ENCODE results near the gene TMEM178B. TPM values are rescaled to one million over a fixed set of nuclear protein-coding genes. Genes with fewer than 3 reads are reported as not detected.

TMEM178B gene
- total and polyA plus RNA-seq, 2 of the 4 experiments (the other 2 are of a cell fraction), result under 0.01 to 0.05 TPM

DNA sequence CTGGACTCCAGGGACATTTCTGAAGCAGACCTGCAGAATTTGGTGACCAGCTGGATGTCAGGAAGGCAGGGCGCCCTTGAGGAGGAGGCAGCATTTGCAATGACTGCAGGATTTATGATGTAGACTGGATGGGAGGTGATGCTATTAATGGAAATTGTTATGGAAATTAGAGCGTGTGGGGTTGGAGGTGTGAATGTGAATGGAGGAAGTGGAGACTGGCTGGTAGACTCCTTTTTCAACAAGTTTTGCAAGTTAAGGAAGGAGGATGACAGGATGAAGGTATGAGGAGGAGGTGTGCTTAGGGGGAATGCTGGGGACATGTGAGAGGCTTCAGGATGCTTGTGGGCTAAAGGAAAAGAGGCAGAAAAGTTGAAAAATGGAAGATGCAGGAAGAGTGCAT lies 137.0 kb downstream of the TMEM178B start:
- WGBS, 2 experiments (ENCODE audit: extremely low coverage in 2 of 2, insufficient read length in 1 of 2), result 53 to 100% methylated on average over 1 to 2 of the region's 2 CpGs
- H3K4me2 ChIP-seq (ENCODE audit: low read depth, low read length), result no peak overlapping the region
- peaks cover 2% of the 10 kb centered on the region for H3K9me3 ChIP-seq (ENCODE audit: control insufficient read depth, insufficient read depth, low read length)
- ATAC-seq (ENCODE audit: low read depth), result no peak
- no peaks in the 10 kb centered on the region for H3K9me1 ChIP-seq (ENCODE audit: insufficient read depth, low read length)
- no peak for TF ChIP-seq CHD1 (IDR thresholded peaks at IDR 0.05; ENCODE audit: low read depth, low read length)
- TF ChIP-seq MAFK (IDR thresholded peaks at IDR 0.05; ENCODE audit: low read depth, low read length), result no peak
- no peak for TF ChIP-seq CEBPB (IDR thresholded peaks at IDR 0.05; ENCODE audit: low read depth, low read length)
- TF ChIP-seq USF2 (IDR thresholded peaks at IDR 0.05; ENCODE audit: low read depth, low read length), result no peak
- no peak overlapping the region for H3K23ac ChIP-seq (ENCODE audit: low read depth, low read length)
- no peak for DNase-seq
- H3K56ac ChIP-seq (ENCODE audit: extremely low read depth, insufficient read depth, low read length), result no peak overlapping the region
- H3K27ac ChIP-seq (ENCODE audit: insufficient read depth, low read length), result no peak overlapping the region
- H2AK5ac ChIP-seq (ENCODE audit: low read depth, low read length), result no peak overlapping the region
- H3K4ac ChIP-seq (ENCODE audit: low read depth, low read length), result no peak overlapping the region
- POLR2A ChIA-PET (ENCODE audit: unreplicated experiment), result no interaction called here
- no peak overlapping the region for H3K18ac ChIP-seq (ENCODE audit: low read depth, low read length)
- intact Hi-C loops (cut with micrococcal nuclease) (no loop called here), in situ Hi-C loops (cut with MboI; ENCODE audit: low sequenced_read_pairs) (no loop called here), dilution Hi-C loops (cut with HindIII; ENCODE audit: low sequenced_read_pairs, unreplicated experiment) (no loop called here)
- no peaks in the 10 kb centered on the region for H3K27me3 ChIP-seq (ENCODE audit: control insufficient read depth, insufficient read depth, low read length)
- no peak overlapping the region for H4K5ac ChIP-seq (ENCODE audit: low read depth, low read length)
- no peak overlapping the region for H2AK9ac ChIP-seq (replicated peaks; ENCODE audit: low read depth, low read length, poor library complexity)
- H3K4me3 ChIP-seq (ENCODE audit: insufficient read depth, low read depth, low read length), result no peak overlapping the region
- H4K91ac ChIP-seq (ENCODE audit: insufficient read depth, low read depth, low read length), result no peak overlapping the region
- H2AFZ ChIP-seq (replicated peaks; ENCODE audit: low read length, poor library complexity), result no peak overlapping the region
- no TSS peak for BruUV-seq (replicated peaks)
- H2BK5ac ChIP-seq (ENCODE audit: low read depth, low read length, poor library complexity, severe bottlenecking), result no peak overlapping the region
- H2BK120ac ChIP-seq (ENCODE audit: low read depth, low read length), result no peak overlapping the region
- H3K36me3 ChIP-seq (ENCODE audit: control insufficient read depth, insufficient read depth, low read length), result no peaks in the 10 kb centered on the region
- H3K14ac ChIP-seq (replicated peaks; ENCODE audit: low read depth, low read length), result no peak overlapping the region
- no peaks in the 10 kb centered on the region for H3K4me1 ChIP-seq (ENCODE audit: control insufficient read depth, insufficient read depth, low read length)
- H4K8ac ChIP-seq (ENCODE audit: low read depth in 2 of 2, low read length in 2 of 2), result no peak overlapping the region
- H3K79me1 ChIP-seq (ENCODE audit: low read depth in 1 of 2, low read length in 2 of 2), result no peaks in the 10 kb centered on the region
- H4K20me1 ChIP-seq (ENCODE audit: insufficient read depth, low read length), result no peaks in the 10 kb centered on the region
- H2BK20ac ChIP-seq (ENCODE audit: low read depth, low read length), result no peak overlapping the region
- no peak overlapping the region for H2BK15ac ChIP-seq (ENCODE audit: low read depth, low read length)
- no peak overlapping the region for H3K9ac ChIP-seq (ENCODE audit: low read depth, low read length)
- CTCF ChIA-PET, result no interaction called here

Data from IMR-90 (cell line).